ENCODE measurements around the gene OPTN.

Gene OPTN

GRCh38 chr10:13184276-13184675 is 84.3 kb downstream of the OPTN start:
- DNase-seq (ENCODE audit: low read depth in 2 of 2), result no peak

- no peak for DNase-seq (ENCODE audit: low read depth in 2 of 2)
These were observed 85.0 kb downstream of the OPTN start for GRCh38 chr10:13184730-13185514.

GRCh38 chr10:13187135-13187534 is 87.2 kb downstream of the OPTN start:
- DNase-seq (ENCODE audit: low read depth in 2 of 2), result no peak
